Sciatic nerve (tissue), 2 donors: Measurements from ENCODE around the gene BOLA1. TPM values are rescaled to one million over a fixed set of nuclear protein-coding genes. Genes with fewer than 3 reads are reported as not detected.
"Not testable (repeated sequence)": the region's sequence is repeated elsewhere in the genome, so short reads cannot be mapped to it uniquely, and the experiment has no call there.

ENCODE experiments used
- ATAC-seq: fragments of 200-7000 bp; cut with Tn5 transposase; one replicate; pipeline ENCODE4 v1.9.1; 2020; ENCODE audit warnings: mild to moderate bottlenecking, moderate library complexity
- DNase-seq: peaks from one replicate; pipeline ENCODE4 v3.0.0-alpha.2; 2020; ENCODE audit warnings: low spot score
- intact Hi-C: fragments of 100-400 bp; cut with DNase I; formaldehyde crosslinking; loops from one replicate; pipeline ENCODE4 v1.14.2; 2022
- total RNA-seq: library from RNA; stranded (reverse); fragmentation: NEBNext Ultra II Directional; extraction: Animal tissue kit (Norgen Biotek cat#: 25700); gene quantifications from one replicate; pipeline ENCODE4 v1.2.1, GENCODE V29; 2021
- donor health status: DM: no; HTN: no; CAD: no.
- donor health status: DM: no; HTN: no; CAD: no.

Gene BOLA1
- total RNA-seq, 1 donor from 2014 or later: 13.7 TPM

DNA sequence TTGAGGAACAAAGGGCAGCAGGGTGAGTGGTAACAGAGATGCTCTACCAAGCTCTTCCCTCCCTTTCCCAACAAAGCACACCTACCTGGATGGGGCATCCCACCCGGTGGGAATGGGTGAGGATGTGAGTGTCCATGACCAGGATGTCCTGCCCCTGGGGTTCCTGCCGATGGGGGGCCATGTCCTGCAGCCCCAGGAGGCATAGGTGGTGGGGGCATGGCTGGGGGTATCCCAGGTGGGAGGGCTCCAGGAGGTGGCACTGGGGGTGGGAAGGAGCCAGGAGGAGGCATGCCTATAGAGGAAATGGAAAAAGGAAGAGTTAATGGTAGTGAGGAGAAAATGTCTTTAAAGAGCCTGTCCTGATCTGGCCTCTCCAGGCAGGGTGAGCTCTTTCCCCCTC is 26.4 kb downstream of the BOLA1 start:
- DNase-seq: no peak
- intact Hi-C loops: no loop called here

DNA sequence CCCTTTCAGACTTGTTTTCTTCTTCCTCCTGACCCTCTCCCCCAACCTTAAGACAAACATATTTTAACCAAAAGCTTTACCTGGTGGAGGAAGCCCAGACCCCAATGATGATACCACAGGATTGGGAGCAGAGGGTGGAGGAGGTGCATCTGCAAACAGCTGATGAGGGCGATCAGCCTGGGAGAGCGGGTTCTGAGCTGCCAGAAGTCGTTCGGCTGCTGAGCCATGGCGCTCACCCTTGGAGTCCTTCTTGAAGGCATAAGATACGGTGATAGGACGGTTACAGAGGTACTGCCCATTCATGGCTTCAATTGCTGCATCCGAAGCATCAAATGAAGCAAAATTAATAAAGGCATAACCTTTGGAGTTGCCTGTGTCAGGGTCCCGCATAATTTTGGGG is 26.9 kb downstream of the BOLA1 start:
- ATAC-seq (no peak), DNase-seq (no peak)
- intact Hi-C loops: no loop called here

More for the DNA sequence above, 26.4 kb downstream of the BOLA1 start:
- ATAC-seq: no peak

GRCh38 chr1:149927056-149927562 is 27.7 kb downstream of the BOLA1 start:
- no peak for ATAC-seq
- intact Hi-C loops: no loop called here
- DNase-seq: no peak

DNA sequence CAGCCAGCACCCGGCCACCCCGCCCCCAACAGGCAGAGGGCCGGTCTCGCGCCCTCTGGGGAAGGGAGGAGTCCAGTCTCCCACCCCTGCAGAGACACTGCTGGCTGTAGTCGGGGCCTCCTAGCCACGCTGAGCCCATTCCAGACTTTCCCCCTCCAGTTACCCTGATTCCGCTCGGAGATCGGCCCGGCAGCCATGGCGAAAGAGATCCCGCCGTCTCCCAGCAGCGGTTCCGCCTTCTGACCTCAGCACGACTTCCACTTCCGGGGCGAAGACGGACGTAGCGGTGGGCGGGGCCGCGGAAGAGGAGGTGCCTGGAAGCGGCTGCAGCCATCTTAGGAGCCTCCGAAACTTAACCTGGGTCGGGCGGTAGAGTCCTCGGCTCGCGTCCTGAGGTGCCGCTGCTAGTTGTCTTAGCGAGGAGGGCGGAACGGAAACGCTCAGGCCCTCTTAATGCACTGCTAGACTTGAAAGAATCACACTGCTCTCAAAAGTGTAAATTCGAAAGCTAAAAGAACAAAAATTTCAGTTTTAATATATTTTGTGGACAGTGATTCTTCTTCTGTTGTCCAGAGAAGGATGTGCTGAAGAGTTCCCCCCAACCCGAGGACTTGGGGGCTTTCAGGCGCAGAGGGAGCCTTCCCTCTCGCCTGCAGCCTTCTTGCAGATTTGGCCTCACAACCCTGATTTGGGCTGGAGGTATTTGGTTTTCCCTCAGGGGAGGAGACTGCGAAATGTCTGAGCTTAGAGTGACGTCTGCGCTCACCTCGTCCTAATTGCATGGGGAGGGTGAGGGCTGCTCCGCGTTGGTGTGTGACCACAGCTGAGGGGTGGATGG is 28.4 kb downstream of the BOLA1 start, which contains the start of gene SF3B4:
SF3B4 (minus strand) TSS at position 241 of the 838 bp plus-strand sequence; CDS start at position 197, 44 bp downstream.
- ATAC-seq: peak; percentile 99
- intact Hi-C loops: no loop called here

DNA sequence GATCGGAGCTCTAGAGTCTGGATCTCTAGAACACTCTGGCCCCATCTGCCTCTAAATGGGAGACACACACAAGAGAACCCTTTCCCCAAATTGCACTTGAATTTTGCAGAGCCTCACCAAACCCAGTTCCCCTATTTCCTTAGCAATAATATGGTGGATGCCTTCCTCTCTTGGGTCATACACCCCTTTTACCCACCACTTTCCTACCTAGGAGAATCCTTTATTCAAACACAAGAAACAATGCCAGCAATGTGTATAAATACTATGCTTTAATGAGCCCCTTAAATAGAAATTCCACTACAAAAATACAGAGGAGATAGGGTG is 29.0 kb downstream of the BOLA1 start:
- no peak for DNase-seq
- ATAC-seq: no peak
- intact Hi-C loops: no loop called here

More for the DNA sequence above, 28.4 kb downstream of the BOLA1 start, which contains the start of gene SF3B4:
- peak; percentile 98 for DNase-seq

DNA sequence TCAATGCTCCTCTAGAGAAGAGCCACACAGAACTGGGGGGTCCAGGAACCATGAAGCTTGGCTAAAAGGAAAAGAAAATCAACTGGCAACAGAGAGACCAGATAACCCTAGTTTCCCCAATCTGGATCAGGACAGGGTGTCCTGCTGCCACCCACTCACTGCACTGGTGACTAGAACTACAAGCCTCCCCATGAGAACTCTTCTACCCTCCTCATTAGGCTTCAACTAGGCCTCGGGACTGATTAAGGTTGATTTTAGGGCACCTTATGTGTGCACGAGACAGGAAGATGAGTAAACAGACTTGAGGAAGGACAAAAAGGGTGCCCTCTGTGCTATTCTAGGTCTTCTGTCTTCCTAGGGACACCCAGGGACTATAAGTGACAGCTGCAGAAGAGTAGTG is 30.5 kb downstream of the BOLA1 start:
- intact Hi-C loops: no loop called here
- ATAC-seq: no peak
- DNase-seq: no peak

- intact Hi-C loops: no loop called here
- no peak for DNase-seq
- ATAC-seq: no peak
Measured at GRCh38 chr1:149931212-149931790, 31.9 kb downstream of the BOLA1 start.

DNA sequence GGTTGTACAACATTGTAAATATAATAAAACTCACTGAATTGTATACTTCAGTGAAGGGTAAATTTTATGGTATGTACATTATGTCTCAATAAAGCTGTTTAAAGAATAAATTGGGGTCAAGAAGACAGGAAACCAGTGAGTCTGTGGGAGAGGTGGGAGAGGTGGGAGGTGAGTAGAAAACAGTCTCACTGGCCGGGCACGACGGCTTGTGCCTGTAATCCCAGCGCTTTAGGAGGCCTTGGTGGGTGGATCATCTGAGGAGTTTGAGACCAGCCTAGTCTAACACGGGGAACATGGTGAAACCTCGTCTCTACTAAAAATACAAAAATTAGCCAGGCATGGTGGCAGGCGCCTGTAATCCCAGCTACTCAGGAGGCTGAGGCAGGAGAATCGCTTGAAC is 33.1 kb downstream of the BOLA1 start:
- intact Hi-C loops: no loop called here
- ATAC-seq: no peak

DNA sequence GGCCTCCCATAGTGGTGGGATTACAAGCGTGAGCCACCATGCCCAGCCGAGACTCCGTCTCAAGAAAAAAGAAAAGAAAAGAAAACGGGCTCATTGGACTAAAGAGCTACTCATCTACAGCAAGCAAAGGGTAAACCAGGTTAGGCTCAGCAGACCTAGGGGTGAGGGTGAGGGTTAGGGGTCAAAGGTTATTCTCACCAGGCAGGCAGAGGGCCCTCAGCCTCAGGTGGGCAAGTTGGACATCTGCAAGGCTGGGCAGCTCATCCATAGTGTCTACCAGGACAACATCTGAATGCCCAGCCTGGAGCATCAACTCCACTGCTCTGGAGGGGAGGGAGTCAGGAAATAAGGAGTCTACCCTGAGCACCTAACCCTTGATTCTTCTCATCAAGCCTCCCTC is 33.8 kb downstream of the BOLA1 start:
- DNase-seq: no peak
- ATAC-seq: no peak
- intact Hi-C loops: no loop called here

More for the DNA sequence above, 33.1 kb downstream of the BOLA1 start:
- no peak for DNase-seq

DNA sequence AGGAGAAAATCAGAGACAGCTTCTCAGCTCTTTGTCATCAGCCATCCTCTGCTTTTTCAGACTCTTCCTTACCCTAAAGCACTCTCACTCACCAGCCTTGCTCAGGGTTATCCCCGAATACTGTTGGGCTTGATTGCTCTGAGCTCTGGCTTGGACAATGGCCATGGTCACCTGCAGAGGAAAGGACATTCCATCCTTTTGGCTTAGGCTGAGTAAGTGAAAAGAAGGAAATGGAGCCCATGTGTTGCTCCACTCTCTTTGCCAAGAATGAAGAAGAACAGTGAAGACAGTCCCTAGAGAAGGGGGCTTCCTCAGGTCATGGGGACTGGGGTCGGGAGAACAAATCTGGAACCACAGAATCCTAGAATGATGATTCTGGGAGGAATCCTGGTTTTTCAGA is 35.0 kb downstream of the BOLA1 start:
- DNase-seq: no peak
- intact Hi-C loops: no loop called here

DNA sequence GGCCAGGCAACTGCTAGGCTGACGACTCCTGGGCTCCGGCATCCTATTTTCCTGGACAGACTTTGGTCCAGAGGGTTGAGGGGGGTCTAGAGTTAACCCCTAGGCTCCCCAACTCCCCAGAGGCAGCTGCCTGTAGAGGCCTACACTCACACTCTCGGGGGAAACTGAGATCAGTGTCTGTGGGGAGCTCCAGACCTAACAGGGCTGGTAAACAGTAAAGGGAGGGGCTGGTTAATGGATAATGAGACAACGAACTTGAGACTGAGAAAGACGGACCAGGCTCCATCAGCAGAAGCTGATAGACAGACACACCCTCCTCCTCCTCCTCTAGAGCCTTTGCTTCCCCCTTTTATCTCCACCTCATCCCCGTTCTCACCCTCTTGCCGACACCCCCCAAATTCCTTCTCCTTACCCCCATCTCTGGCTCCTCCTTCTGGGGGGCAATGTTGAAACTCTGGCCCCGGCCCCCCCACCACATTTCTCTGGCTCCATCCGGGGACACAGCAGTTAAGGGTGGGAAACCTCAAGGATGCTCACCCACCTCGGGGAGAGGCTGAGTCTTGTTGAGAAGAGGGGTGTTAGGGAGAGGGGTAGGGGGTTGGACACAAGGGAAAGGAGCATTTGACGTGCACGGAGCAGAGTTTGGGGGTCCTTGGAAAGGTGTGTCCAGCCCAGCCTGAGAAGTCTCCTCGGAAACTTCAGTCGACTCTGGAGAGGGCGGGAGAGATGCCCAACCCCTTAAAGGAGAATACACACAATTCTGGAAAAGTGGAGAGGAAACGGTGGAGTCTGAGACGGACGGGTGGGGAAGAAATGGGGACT is 37.0 kb downstream of the BOLA1 start, which contains the start of gene MTMR11:
MTMR11 (minus strand) TSS at position 710 of the 822 bp plus-strand sequence; CDS start at position 478, 232 bp downstream.
- ATAC-seq (peak; percentile 73), DNase-seq (no peak)
- intact Hi-C loops: no loop called here

More for the DNA sequence above, 35.0 kb downstream of the BOLA1 start:
- ATAC-seq: peak; percentile 5

DNA sequence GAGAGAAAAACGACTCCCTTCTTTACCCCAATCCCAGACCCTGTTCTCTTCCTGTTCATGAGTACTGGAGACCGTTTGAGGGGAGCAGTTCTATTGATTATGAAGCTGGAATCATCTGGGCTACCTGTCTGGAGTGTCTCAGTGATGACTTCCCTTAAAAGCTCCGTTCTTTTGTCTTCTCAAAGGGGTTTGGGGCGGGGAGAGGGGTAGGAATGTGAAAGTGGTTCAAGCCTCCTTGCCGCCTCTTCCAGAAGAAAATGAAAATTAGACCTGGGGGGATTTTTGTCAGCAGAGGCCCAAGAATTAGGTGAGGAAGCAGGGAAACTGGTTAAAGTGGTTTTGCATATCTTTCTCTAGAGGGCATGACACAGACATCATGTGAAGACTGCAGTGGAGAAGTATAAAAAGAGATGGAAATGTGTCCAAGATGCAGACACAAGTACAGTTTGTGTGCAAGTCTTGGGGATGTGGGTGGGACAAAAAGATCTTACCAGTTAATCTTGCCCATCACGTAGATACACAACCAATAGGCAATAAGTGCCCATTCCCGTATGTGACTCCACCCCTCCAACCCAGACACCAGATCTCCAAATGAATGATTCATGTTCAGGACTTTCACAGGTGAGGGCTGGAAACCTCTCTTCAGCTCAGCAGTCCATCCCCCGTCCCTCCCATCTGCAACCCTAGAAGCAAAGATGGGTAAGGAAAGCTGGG is 37.8 kb downstream of the BOLA1 start:
- intact Hi-C loops: no loop called here
- no peak for DNase-seq

GRCh38 chr1:149937759-149938158 is 38.4 kb downstream of the BOLA1 start:
- no peak for ATAC-seq
- intact Hi-C loops: no loop called here
- DNase-seq: no peak

More for the DNA sequence above, 37.8 kb downstream of the BOLA1 start:
- peak; percentile 4 for ATAC-seq

GRCh38 chr1:149938668-149939003 is 39.3 kb downstream of the BOLA1 start:
- ATAC-seq, intact Hi-C loops, DNase-seq: not testable (repeated sequence)

DNA sequence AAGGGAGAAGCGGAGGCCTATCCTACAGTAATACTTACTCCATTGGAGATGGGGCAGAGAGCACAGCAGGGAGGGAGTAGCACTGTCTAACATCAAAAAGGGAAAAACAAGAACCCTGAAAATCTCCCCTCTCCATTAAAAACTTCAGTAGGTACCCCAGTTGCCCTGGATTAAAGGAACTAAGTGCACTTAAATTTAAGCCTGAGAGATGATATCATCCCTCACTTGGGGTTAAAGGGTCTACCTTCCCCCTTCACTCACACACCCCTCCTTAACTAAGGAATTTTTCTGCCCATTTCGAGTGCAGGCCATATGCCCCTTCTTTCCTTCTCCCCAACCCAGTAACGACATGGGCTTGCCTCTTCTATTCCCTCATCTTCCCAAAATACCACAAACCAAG is 41.1 kb downstream of the BOLA1 start:
- DNase-seq (no peak), ATAC-seq (no peak)
- intact Hi-C loops: no loop called here

DNA sequence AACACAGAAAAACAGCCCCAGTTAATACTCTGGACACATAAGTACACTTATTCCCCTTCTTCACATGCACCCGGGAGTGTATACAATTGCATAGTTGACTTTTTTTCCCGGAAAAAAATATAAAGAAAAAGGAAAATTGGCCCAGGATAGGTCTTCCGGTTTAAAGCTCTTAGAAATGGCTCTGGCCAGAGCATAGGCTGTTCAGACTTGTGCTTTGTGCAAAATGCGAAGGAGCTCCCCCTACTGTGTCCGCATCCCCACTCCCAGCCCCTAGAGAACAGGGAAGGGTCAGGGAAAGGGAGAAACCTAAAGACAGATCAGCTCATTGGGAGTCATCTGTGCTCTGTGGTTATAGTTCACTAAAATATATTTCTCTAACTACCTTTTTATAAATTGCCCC is 42.8 kb downstream of the BOLA1 start:
- DNase-seq: no peak

DNA sequence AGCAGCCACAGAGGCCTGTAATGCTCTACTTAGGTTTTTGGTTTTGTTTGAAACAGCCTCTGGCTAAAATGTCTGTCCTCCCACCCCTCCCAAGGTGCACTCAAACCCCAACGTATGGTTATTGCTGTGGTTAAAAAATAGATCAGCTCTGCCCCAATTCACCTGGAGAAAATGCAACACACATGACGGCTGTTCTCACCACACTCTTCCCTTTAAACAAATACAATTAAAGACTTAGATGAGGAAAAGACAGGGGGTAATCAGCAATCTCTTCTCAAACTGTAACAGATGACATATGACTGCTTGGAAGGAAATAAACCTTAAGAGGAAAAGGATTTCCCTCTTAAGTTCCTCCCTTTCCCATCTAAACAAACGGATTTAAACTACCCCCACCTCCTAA is 43.5 kb downstream of the BOLA1 start:
- ATAC-seq: no peak
- DNase-seq: no peak
- intact Hi-C loops: no loop called here

More for the DNA sequence above, 42.8 kb downstream of the BOLA1 start:
- peak; percentile 60 for ATAC-seq
- intact Hi-C loops: no loop called here

- no peak for ATAC-seq
- intact Hi-C loops: no loop called here
- no peak for DNase-seq
Measured at GRCh38 chr1:149945206-149945605, 45.8 kb downstream of the BOLA1 start.

GRCh38 chr1:149949911-149950310 is 50.5 kb downstream of the BOLA1 start:
- intact Hi-C loops: no loop called here
- ATAC-seq: no peak
- DNase-seq: no peak
